ENCODE results near the gene GBGT1.

GBGT1 gene

DNA sequence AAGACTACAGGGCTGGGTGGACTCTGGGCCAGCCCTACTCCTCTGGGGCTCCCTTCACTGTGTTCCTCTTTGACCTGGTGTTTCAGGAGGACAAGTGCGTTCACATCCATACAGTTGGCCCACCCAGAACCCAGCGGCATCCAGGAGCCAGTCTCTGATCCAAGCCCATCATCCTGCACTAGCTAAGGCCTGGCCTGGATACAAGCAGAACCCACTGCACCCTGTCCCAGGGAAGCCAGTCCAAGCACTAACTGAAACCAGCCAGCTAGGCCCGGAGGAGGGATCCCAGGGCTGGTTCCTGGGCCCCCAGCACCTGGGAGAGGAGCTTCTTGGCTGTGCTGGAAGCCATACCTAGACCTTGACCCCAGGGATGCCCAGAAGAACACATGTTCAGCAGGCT, 4.1 kb upstream of the GBGT1 start:
- Mint-ChIP-seq H3K27me3 (ENCODE audit: low read depth) (peaks cover 8% of the 10 kb centered on the region), H3K9me3 (no peaks in the 10 kb centered on the region), H3K36me3 (ENCODE audit: low read depth) (no peaks in the 10 kb centered on the region), H3K4me1 (peaks cover 4% of the 10 kb centered on the region), H3K27ac (no peak overlapping the region), H3K4me3 (no peak overlapping the region)
- TF ChIP-seq, protein P1, sequence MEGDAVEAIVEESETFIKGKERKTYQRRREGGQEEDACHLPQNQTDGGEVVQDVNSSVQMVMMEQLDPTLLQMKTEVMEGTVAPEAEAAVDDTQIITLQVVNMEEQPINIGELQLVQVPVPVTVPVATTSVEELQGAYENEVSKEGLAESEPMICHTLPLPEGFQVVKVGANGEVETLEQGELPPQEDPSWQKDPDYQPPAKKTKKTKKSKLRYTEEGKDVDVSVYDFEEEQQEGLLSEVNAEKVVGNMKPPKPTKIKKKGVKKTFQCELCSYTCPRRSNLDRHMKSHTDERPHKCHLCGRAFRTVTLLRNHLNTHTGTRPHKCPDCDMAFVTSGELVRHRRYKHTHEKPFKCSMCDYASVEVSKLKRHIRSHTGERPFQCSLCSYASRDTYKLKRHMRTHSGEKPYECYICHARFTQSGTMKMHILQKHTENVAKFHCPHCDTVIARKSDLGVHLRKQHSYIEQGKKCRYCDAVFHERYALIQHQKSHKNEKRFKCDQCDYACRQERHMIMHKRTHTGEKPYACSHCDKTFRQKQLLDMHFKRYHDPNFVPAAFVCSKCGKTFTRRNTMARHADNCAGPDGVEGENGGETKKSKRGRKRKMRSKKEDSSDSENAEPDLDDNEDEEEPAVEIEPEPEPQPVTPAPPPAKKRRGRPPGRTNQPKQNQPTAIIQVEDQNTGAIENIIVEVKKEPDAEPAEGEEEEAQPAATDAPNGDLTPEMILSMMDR (IDR thresholded peaks at IDR 0.05; ENCODE audit: unreplicated experiment in 3 of 3), result no peak

DNA sequence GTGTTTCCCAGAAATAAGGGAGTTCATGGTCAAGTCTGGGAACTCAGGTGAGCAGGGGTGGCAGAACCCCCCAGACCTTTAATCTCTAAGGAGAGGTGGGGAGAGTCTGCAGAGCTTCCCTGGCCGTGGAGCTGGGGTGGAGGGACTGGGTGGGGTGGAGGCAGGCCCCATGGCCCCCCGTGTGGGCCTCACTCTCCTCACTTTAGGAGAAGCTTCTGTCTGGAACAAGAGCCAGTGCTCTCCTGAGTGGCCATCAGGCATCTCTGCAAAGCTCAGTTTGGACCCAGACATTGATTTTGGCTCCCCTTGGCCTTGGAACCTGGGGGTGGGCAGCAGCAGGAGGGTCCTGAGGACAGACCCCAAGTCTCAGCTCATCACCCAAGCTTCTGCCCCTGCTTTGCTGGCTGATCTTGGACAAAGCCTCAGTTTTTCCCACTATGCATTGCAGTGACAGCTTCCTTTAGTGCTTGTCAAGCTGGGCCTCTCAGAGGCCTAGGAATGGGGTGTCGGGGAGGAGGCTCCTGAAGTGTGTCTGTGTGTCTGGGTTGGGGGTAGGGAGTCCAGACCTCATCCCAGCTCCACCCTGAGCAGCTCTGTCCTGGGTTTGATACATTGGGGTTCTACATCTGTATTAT, 3.5 kb upstream of the GBGT1 start:
- Mint-ChIP-seq H3K9me3 (no peaks in the 10 kb centered on the region), H3K4me3 (no peak overlapping the region), H3K4me1 (peaks cover 4% of the 10 kb centered on the region), H3K27me3 (ENCODE audit: low read depth) (peaks cover 13% of the 10 kb centered on the region), H3K36me3 (ENCODE audit: low read depth) (no peaks in the 10 kb centered on the region), H3K27ac (no peak overlapping the region)
- TF ChIP-seq, protein P1 (IDR thresholded peaks at IDR 0.05; ENCODE audit: unreplicated experiment in 3 of 3), result no peak

- H3K4me1 Mint-ChIP-seq, result peaks cover 4% of the 10 kb centered on the region
- H3K9me3 Mint-ChIP-seq, result no peaks in the 10 kb centered on the region
- H3K36me3 Mint-ChIP-seq (ENCODE audit: low read depth), result no peaks in the 10 kb centered on the region
- H3K27ac Mint-ChIP-seq, result no peak overlapping the region
- TF ChIP-seq, protein P1 (IDR thresholded peaks at IDR 0.05; ENCODE audit: unreplicated experiment in 3 of 3), result no peak
- peaks cover 12% of the 10 kb centered on the region for H3K27me3 Mint-ChIP-seq (ENCODE audit: low read depth)
- H3K4me3 Mint-ChIP-seq, result no peak overlapping the region
Observed at GRCh38 chr9:133166392-133166791, 2.7 kb upstream of the GBGT1 start.

DNA sequence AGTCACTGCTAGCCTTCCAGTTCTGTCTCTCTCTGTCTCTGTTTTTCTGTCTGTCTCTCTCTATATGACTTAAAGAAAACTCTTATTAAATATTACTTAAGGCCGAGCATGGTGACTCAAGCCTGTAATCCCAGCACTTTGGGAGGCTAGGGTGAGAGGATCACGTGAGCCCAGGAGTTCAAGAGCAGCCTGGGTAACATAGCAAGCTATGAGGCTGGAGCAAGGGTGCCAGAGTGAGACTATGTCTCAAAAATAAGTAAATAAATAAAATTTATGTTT, 1.7 kb upstream of the GBGT1 start:
- TF ChIP-seq, protein P1 (IDR thresholded peaks at IDR 0.05; ENCODE audit: unreplicated experiment in 3 of 3), result no peak
- Mint-ChIP-seq H3K27ac (peak overlapping the region in 1 of 3 experiments; percentile 42), H3K36me3 (ENCODE audit: low read depth) (no peaks in the 10 kb centered on the region), H3K9me3 (no peaks in the 10 kb centered on the region), H3K27me3 (ENCODE audit: low read depth) (peaks cover 19% of the 10 kb centered on the region), H3K4me3 (peak overlapping the region in 2 of 3 experiments; percentile 35 to 61), H3K4me1 (peaks cover 9% of the 10 kb centered on the region)

DNA sequence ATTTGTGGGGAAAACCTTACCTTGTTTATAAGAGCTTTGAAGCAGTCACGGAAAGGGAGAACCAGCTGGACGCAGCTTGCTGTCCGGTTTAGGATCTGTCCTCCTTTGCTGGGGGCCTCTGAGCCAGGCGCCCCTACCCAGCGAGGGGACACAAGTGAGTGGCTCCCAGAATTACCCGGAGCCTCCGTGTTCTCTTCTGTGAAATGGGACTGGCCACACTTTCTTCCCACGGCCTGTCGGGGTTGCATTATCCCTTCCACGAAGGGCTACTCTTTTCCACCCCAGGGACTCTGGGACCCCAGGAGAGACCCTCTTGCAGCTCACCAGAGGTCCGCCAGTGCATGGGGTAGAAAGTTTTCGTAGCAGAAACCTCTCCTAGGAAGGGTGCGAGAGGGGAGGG, 477 bp upstream of the GBGT1 start:
- Mint-ChIP-seq H3K4me1 (peaks cover 9% of the 10 kb centered on the region), H3K36me3 (ENCODE audit: low read depth) (no peaks in the 10 kb centered on the region), H3K4me3 (peak overlapping the region; percentile 75 to 78 (median 77)), H3K9me3 (no peaks in the 10 kb centered on the region), H3K27me3 (ENCODE audit: low read depth) (peaks cover 21% of the 10 kb centered on the region), H3K27ac (no peak overlapping the region)
- TF ChIP-seq, protein P1 (IDR thresholded peaks at IDR 0.05; ENCODE audit: unreplicated experiment in 3 of 3), result no peak

DNA sequence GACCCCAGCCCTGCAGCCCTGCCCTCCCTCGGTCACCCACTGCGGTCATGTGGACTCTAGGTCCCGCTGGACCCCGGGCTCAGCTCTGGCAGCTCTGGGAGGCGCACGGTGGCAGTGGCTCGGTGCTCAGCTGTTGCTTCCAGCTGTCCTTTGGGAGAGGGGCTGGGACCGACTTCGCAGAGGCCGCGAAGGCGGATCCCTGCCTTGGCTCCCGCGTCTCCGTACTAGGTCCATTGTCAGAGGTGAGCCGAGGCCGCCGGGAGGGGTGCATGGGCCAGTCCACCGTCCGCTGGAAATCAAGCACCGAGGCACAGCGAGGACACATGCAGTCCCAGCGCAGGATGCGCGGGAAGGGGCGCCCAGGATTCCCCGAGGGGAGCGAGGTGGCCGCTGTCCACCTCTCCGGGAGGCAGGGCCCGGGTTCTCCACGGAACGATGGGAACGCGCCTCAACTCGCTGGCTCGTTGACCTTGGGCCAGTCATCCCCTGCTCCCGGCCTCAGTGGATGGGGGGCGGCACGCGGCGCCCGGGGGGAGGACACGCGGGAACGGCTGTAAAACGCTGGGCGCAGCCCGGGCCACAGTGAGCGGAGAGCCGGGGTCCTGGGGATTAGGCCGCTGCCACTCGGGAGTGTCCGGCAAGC, 732 bp downstream of the GBGT1 start:
- Mint-ChIP-seq H3K27me3 (ENCODE audit: low read depth) (peaks cover 21% of the 10 kb centered on the region), H3K9me3 (no peaks in the 10 kb centered on the region), H3K4me3 (peak overlapping the region; percentile 48 to 68 (median 65)), H3K36me3 (ENCODE audit: low read depth) (no peaks in the 10 kb centered on the region), H3K27ac (no peak overlapping the region), H3K4me1 (peaks cover 9% of the 10 kb centered on the region)
- TF ChIP-seq, protein P1 (IDR thresholded peaks at IDR 0.05; ENCODE audit: unreplicated experiment in 3 of 3), result no peak

All from nephron (organoid).